Hindlimb muscle (tissue), 1 donor: ENCODE results near the gene CASK. TPM values are rescaled to one million over a fixed set of nuclear protein-coding genes. Genes with fewer than 3 reads are reported as not detected.
"Not testable (repeated sequence)": the region's sequence is repeated elsewhere in the genome, so short reads cannot be mapped to it uniquely, and the experiment has no call there.

Experiments used
- DNase-seq: peaks from one replicate; pipeline ENCODE4 v3.0.0-alpha.2; 2013
- polyA plus RNA-seq: library from polyadenylated mRNA; unstranded; fragments of 120-200 nt; gene quantifications from one replicate; pipeline ENCODE4 v1.2.1, GENCODE V29; 2013; ENCODE audit not compliant: insufficient read length

CASK gene
- polyA plus RNA-seq, 1 donor, result 23.6 TPM

DNA sequence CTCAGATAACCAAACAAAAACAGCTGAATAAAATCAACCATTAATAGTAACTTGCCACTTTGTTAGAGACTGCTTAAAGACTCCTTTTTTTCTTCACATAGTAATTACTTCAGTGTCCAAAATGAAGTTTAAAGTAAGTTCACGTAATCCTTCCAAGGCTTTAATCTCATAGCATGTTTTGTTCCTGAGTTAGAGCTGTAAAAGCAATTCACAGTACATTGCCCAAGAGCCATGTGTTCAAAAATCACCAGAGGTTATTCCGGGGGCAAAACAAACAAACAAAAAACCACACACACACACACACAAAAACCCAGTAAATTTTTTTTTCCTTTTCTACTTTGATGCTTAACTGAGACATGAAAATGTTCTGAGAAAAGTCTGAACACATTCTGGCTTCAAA lies 193.3 kb downstream of the CASK start:
- no peak for DNase-seq

DNA sequence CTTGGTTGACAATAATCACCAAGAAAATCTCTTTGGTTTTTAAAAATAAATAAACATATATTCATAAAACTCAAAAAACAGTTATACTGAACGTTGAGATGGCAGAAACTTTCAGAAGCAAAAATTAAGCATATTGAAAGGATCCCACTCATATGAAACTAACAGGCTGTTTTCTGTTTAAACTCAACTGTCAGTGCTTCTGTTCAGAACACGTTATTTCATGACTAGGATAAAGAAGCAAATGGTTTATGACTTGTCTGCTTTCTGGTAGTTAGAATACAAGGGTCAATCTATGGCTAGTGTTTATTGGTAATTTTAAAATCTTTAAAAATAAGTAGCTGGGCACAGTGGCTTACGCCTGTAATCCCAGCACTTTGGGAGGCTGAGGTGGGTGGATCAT lies 195.2 kb downstream of the CASK start:
- DNase-seq, result no peak

DNA sequence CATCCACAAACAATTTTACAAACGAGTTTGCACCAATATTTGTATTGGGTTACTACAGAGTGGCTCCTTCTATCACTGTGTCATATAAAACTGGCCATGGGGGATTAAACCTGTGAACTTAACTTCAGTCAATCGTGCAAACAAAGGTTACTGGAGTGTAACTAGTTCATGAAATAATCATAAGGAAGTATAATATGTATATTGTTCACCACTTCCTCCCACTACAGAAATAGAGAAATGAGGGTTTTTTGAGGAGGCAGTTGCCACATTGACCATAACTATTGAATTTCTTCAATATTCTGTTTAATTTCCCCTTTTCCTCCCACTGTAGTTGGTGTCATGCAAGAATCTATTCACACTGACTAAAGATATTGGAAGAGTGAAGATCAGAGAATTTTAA lies 199.5 kb downstream of the CASK start, which contains the start of gene GPR82:
Gene GPR82 (plus strand): TSS at position 356 of the 400 bp plus-strand sequence. CDS start 2,846 bp downstream, outside the sequence.
- no peak for DNase-seq

DNA sequence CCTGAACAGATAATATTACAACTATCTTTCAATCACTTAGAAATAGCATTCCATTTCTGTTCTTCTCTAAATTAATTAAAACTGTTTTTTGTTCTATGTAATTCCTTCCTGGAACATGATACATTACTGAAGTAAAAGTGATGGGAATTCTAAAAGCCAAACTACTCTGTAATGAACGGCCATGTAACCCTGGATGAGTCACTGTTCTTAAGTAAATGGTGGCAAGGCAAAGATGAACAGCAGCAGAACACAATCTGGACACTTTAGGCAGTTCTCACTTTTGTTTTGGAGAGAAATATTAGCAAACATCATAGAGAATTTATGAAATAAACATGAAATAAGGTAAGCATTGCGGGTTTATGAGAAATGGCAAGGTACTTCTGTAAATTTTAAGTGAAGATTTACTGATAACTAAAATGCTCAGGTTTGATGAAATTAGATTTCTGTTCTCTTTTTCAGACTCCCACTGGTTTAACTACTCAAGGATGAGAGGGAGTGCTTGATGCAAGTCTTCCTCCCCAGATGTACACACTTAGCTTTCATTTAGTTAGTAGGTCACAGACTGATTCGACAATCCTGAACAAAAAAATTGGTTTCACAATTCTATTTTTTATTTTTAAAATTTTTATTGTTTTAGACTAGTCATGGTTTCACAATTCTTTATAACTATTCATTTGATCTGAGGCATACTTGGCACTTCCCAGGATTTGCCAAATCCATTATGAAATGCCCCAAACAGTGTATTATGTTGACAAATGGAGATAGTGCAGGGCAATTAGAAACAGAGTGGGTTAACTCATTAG lies 200.3 kb downstream of the CASK start:
- no peak for DNase-seq

DNA sequence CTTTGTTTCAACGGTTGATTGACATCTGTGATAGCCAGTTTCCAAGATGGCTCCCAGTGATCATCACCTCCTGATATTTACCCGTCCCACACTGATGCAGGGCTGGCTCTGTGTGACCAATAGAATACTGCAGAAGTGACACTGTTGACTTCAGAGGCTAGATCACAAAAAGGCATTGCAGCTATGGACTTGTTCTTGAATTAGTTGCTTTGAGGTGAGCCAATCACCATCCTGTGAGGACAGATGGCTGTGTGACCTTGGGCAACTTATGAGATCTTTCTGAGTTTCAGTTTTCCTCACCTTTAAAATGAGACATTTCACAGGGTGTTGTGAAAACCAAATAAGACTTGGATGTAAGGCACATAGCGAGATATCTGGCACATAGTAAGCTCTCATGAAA lies 201.1 kb downstream of the CASK start:
- no peak for DNase-seq

DNA sequence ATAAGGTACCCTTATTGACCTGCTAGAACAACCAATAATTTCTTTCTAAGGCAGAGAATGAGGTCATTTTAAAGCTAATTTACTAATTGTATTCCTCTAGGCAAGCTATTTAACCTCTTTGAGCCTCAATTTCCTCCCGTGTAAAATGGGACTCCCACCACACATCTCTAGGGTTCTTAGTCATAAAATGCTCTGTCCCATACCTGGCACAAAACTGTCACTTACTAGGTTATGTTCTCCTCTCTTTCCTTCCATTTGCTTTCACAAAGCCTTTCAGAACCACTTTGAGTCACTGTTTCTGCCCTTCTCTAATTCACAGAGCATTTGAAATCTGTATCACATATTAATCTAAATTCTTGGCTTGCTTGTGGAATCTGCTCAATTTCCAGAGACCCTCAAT lies 201.8 kb downstream of the CASK start:
- no peak for DNase-seq

DNA sequence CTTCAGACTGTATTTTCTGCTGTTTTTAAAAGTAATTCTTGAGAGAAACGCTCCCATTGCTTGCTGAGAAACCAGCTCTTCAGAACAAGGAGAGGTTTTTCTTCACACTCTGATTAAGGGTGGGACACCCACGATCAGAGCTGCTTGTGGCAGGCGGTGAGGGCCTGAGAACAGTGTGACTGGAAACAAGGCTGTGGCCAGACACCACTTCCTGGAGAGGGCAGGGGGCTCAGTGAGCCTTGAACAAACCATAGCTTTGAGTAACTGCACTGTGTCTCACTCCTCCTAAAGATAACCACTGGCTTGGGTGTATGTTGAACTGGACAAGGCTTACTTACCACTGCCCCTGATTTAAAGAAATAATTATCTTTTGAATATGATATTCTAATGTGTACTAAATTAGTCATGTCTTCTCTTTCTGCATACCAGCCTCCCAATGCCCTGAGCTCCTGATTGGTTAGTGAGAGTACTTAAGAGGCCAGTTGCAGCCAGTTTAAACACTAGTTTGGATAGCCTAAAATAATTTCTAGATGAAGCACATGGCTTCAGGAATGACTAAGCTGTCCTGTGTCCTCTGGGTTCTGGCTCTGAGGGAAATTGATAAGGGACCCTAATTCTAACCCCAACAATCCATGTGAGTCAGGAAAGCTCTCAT lies 203.1 kb downstream of the CASK start:
- DNase-seq, result no peak

DNA sequence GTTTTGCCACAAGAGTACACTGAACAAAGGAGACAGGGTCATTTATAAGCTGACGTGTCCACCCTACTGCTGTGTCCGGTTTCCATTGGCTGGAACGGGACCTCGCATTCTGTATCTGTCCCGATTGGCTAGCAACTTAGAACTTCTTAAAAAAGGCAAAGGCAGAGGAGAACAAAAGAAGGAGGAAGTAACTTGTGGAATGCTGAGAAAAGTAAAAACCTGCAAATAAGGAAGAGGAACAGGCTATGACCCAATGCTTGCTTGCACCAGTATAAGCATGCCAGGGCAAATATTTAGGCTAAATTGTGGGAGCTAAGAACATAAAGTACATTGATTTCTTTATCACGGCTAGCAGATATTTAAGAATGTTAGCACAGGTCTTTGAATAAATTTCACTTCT lies 203.7 kb downstream of the CASK start:
- not testable (repeated sequence) for DNase-seq

DNA sequence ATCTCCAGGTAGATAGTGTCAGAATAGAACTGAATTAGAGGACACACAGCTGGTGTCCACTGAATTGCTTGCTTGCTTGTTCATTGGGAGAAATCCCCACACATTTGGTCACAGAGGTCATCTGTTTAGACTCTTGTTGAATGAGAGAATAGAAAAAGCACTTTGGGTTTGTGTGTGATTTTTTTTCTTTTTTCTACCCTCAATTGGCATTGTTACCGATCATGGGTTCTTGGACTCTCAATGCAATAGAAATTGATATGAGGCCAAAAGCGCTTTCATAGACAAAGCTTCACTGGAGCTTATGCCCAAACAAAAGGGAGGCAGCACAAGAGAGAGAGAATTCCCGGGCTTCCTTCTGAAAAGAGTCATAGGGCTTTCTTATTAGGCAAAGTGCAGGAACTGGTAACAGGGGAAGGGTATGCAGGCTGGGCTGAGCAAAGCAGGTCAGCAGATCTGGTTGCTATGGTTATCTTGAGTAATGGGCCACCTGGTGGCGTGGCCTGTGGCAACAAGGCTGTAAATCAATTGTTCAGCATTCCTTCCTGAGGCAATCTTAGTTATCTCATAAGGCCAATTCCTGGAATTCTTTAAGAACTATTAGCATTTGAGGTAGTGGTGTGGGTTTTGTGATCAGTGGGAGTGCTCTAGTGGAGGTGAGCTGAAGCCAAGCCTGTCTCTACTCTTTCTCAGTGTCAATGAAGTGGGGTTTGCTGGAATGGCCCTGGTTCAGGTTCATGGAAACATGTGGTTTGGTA lies 204.7 kb downstream of the CASK start:
- DNase-seq, result no peak

DNA sequence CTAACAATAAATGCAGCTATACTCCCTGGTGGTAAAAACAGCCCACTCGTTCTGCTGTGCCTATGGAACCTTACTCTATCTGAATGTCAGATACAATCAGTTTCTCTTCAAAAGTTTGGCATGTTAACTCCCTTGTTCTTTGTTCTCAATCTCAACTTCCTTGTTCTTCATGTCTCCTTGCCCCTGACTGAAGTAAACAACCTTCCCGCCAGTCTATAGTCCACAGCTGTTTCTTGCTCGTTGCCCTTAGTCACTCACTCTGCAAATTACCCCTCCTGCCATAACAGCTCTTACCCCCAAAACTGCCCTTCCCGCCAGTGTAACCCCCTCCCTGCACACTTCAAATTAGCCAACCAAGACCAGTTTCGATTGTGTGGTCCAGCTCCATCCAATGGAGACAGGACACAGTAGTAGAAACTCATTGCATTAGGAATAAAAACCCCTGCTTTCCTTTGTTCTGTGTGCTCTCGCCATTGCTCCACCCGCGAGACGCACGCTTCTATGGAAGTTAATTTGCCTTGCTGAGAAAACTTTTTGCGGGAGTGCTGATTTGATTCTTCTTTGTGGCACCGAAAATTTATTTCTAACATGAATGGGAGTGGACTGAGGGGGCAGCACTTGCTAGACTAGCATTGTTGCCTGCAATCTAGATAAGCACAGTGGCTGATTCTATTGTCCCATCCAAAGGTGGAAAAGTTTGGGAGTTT lies 206.4 kb downstream of the CASK start:
- DNase-seq, result no peak

DNA sequence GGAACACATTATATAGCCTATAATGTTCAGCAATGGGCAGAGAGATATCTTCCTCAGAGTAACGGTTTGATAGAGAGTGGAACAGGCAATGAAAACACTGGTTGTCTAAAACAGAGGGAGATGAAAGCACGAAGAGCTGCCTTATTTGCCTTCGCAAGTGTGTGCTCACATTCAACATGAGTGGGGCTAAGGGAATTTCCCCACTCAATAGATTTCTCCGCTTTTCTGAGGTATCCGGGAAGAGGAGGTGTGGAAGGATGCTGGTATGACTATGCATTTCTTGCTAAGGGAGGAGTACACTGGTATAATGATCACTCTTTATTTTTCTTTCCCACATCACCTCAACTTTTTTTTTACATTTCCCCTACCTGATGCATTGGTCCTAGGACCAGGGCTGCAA lies 207.1 kb downstream of the CASK start:
- DNase-seq, result no peak

DNA sequence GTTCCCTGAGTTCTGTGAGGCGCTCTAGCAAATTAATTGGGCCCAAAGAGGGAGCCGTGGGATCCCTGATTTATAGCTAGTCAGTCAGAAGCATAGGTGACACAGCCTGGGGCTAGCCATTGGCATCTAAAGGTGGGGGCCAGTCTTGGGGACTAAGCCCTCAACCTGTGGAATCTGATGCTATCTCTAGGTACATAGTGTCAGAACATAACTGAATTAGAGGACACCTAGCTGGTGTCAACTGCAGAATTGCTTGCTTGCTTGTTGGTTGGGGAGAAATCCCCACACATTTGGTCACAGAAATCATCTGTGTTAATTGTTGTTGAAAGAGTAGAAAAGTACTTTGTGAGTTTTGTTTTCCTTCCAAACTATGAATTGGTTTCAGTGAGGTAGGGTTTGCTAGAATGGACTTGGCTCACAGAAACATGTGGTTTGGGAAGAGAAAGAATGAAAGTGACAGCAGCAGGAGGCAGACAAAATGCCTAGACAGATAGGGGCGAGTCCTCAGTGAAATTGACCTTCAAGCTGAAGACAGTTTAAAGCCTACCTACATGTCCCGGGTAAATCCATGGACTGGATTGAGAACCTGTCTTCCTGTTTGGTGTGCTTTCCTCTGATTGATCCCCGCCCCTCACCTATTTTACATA lies 212.2 kb downstream of the CASK start:
- no peak for DNase-seq

DNA sequence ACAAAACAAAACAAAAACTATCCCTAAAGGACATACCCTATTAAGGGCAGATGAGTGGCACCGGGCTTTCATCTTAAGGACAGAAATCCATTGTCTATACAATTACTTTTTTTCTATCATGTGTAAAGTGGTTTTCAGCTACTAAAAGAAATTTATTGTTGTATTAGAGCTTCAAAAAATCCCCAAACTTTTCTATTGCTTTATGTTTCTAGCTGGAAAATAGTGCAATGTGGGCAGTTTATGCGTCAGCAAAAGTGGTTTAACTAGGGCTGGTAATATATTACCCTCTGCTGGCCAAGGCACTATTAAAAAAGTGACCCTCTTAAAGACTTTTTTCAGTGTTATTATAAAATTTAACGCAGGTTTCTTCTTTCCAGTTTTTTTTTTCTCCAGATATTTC lies 214.9 kb downstream of the CASK start:
- DNase-seq, result no peak

DNA sequence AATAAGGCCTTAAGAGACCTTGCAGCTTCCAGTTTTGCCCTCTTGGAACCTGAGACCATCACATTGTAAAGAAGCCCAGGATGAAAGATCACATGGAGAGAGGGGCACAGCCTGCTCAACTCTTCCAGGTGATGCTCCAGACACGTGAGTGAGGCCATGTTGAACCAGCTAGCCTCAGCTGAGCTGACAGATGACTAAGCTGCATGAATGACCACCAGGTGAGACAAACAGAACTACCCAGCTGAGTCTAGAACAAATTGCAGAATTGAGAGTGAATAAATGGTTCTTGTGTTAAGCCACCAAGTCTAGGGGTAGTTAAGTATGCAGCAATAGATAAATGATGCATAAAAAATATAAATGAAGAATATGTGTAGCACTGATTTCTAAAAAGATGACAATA lies 216.1 kb downstream of the CASK start:
- no peak for DNase-seq

DNA sequence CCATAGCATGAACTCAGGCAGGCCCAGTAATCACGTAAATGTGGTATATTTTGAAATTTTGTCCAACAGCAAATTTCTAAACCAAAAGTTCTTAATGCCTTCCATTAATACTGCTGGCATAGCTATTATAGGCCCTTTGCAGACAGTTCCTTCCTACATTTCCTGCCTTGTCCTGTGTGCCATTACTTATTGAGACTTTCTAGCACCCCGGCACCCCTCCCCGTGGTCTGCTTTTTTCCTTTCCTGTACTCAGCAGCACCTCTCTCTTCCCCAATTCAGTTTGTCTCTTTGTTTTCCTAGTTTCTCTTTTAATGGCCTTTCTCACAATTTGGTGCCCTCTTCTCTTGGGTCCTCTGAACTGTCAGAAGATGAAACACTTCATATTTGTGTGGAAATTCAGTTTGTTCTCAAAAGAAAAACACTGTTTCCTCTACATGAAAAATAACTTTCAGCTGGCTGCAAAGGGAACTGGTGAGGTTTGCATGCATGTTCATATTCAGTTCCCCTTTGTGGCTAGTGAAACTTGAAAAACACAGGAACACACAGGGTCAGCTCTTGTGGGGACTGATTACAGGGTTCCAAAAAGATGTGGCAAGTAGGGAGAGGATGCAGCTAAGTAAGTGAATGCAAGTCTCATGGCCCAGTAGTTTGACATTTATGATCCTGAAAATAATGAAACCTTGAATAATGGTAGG lies 217.5 kb downstream of the CASK start:
- no peak for DNase-seq

DNA sequence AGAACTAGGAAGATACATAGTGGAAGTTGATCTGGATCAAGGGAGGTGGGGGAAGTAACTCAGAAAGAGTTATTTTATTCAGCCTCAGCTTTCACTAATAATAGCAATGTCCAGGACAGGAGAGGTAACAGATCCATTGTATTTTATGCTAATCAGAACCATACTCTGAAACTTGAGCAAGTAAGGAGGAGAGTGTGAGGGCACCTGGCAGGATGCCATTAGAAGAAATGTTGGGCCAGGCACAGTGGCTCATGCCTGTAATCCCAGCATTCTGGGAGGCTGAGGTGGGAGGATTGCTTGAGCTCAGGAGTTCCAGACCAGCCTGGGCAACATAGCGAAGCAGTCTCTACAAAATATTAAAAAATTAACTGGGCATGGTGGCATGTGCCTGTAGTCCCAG lies 218.3 kb downstream of the CASK start:
- DNase-seq, result no peak

DNA sequence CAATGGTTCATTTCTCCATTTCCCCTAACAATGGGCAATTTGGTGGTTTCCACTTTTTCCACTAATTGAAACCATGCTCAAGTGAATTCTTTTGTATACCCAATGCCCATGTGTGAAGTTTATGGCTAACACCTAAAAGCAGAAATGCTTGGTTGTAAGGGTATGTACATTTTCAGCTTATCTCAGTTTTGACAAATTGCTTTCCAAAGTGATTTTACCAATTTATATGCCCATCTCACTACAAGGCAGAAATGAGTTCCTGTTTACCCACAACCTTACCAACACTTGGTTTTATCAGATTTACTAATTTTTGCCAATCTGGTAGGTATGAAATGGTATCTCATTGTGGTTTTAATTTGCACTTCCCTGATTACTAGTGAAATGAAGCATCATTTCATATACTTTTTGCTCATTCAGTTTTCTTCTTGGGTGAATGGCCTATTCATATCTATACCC lies 219.8 kb downstream of the CASK start:
- DNase-seq, result no peak

DNA sequence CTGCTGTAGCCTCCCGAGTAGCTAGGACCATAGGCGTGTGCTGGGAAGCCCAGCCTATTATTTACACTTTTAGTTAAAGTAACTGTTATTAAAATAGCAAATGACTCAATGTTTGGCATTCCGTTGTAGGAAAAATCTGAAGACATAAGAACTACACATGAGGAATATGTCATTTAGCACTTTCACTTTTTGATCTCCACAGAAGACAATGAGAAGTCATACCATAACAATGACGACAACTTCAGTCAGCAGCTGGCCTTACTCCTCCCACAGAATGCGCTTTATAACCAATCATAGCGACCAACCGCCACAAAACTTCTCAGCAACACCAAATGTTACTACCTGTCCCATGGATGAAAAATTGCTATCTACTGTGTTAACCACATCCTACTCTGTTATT lies 227.9 kb downstream of the CASK start:
- no peak for DNase-seq

DNA sequence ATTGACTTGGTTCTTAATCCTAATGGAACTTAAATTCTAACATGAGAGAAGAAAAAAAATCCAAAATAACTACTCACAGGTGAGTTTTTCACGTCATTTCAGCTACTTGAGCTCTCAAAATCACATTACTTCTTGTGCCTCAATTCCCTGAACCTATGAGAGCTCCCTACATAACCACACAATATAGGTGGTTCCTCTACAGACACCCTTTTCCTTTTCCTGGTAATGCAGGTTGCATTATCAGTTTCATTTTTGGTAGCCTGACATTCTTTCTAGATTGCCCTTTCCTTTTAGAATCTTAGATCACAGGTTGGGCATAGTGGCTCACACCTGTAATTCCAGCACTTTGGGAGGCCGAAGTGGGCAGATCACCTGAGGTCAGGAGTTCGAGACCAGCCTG lies 230.3 kb downstream of the CASK start:
- no peak for DNase-seq

DNA sequence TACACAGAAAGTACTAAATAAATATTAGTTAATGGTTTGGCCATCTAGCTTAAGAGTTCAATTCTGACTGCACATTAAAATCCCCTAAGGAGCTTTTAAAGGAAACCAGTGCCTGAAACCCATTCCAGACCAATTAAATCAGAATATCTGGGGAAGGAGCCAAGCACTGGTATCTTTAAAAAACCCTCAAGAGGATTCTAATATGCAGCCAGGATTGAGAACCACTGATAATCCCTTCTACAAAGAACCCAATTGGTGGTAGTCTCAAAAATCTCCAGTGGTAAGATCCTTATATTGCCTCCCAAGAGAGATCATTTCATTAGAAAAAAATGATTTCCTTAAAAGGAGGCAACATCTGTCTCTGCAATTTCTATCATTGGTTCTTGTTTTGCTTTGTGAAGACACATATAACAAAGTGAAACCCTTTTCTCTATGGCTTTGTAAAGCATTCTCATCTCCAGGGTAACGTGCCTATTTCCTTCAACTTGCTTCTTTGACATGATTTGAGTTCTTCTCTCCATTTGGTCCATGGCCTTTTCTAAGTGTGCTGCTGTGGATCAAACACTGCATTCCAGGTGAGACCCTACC lies 231.1 kb downstream of the CASK start:
- DNase-seq, result no peak

DNA sequence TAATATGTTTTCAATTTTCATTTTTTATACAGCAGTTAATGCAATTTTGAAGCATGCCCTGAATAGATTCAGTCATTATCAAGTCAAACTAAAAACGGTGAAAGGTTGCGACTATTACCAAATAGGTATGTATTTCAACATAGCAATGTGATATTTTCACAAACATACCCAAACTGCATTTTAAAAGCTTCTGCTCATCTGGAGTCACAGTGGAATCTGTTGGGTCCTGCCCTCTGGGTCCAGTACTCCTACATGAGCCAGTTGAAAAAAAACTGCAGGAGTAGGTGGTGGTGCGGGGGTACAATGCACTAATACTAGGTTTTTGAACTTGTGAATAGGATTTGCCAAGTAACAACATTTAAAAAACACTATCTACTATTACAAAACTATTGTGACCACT lies 233.6 kb downstream of the CASK start:
- DNase-seq, result no peak
